K562 (cell line): Measurements from ENCODE around the gene TSGA10IP. TPM values are rescaled to one million over a fixed set of nuclear protein-coding genes. Genes with fewer than 3 reads are reported as not detected.

Source experiments
- ATAC-seq: fragments of 200-7000 bp; cut with Tn5 transposase; 3 replicates; pipeline ENCODE4 v1.9.1; 2020; ENCODE audit warnings: moderate library complexity
- BruUV-seq: library from RNA; stranded (reverse); fragments of 400-500 nt; replicated peaks from 2 replicates; lab custom pipeline; 2021; lab: Mats Ljungman, UMichigan
- CTCF ChIA-PET: fragments of 300-600 bp; formaldehyde crosslinking; extraction: SDS; loops from one replicate; lab custom pipeline; 2021; ENCODE audit warnings: low intra/inter-chr PET ratio; lab: Yijun Ruan, JAX
- POLR2A ChIA-PET: fragments of 300-600, 350-650 bp; sonication (Branson Sonifier 250); formaldehyde crosslinking; extraction: SDS; loops from one replicate; lab custom pipeline; 2021; ENCODE audit warnings: antibody characterized with exemption, inconsistent platforms; lab: Yijun Ruan, JAX
- DNase-seq, 4 experiments: peaks; one replicate each; pipeline versions ENCODE4 v3.0.0 to v3.0.0-alpha.2; 2011 to 2018; ENCODE audit warnings: low spot score in 3 of 4, mixed read lengths in 3 of 4; ENCODE audit errors: extremely low read depth in 1 of 4
- FAIRE-seq: peaks from 2 replicates; lab custom pipeline; 2011; peaks lifted over from hg19 to GRCh38; lab: Jason Lieb, UNC
- H2AFZ ChIP-seq: 2 replicates; pipeline ENCODE4 v1.6.0; 2011; ENCODE audit warnings: low read depth, low read length, control low read depth, inconsistent platforms
- H3K27ac ChIP-seq: fragments of 200-600 bp; 3 replicates; pipeline ENCODE4 v1.8.0; 2011; ENCODE audit warnings: low read depth, mild to moderate bottlenecking, control low read depth, inconsistent platforms, low read length, moderate library complexity, mixed read lengths; ENCODE audit errors: extremely low read depth
- H3K27me3 ChIP-seq, 2 experiments: fragments of 300-600 bp in 1 of 2; 2 replicates in 1 of 2; 3 replicates in 1 of 2; pipeline versions ENCODE4 v1.6.0 to v1.8.0; 2011; ENCODE audit warnings: inconsistent platforms in 2 of 2, low read length in 2 of 2, mild to moderate bottlenecking in 1 of 2, mixed read lengths in 1 of 2, moderate library complexity in 1 of 2; ENCODE audit not compliant: control insufficient read depth in 2 of 2, insufficient read depth in 2 of 2
- H3K36me3 ChIP-seq: fragments of 300-600 bp; 3 replicates; pipeline ENCODE4 v1.8.0; 2011; ENCODE audit warnings: mild to moderate bottlenecking, low read length, inconsistent platforms; ENCODE audit not compliant: control insufficient read depth, insufficient read depth
- H3K4me1 ChIP-seq, 2 experiments: fragments of 200-600 bp in 1 of 2; replicated peaks in 1 of 2; 2 replicates in 1 of 2; 3 replicates in 1 of 2; pipeline versions ENCODE4 v1.5.1 to v1.8.0; 2011; ENCODE audit warnings: inconsistent platforms in 2 of 2, low read length in 2 of 2, mild to moderate bottlenecking in 1 of 2, mixed read lengths in 1 of 2, moderate library complexity in 1 of 2; ENCODE audit not compliant: control insufficient read depth in 2 of 2, insufficient read depth in 2 of 2
- H3K4me2 ChIP-seq: 2 replicates; pipeline ENCODE4 v1.6.1; 2011; ENCODE audit warnings: low read length, control low read depth, inconsistent platforms, mixed read lengths; ENCODE audit not compliant: insufficient read depth
- H3K4me3 ChIP-seq: fragments of 200-600 bp; sonication (generic), shearing (Covaris generic); 2 replicates; pipeline ENCODE4 v1.5.1; 2016; ENCODE audit warnings: control low read depth, inconsistent platforms
- H3K79me2 ChIP-seq: fragments of 200-600 bp; 3 replicates; pipeline ENCODE4 v1.8.0; 2011; ENCODE audit warnings: low read length, inconsistent platforms; ENCODE audit not compliant: control insufficient read depth, insufficient read depth
- H3K9ac ChIP-seq, 2 experiments: 2 replicates each; pipeline versions ENCODE4 v1.6.0 to v1.6.1; 2011; ENCODE audit warnings: low read depth in 2 of 2, low read length in 2 of 2, control low read depth in 1 of 2, inconsistent platforms in 1 of 2, mild to moderate bottlenecking in 1 of 2, mixed read lengths in 1 of 2; ENCODE audit not compliant: insufficient read depth in 1 of 2
- H3K9me1 ChIP-seq: one replicate; pipeline ENCODE4 v1.6.0; 2011; ENCODE audit warnings: inconsistent platforms, mild to moderate bottlenecking, low read length, moderate library complexity; ENCODE audit not compliant: control insufficient read depth, insufficient read depth
- H3K9me3 ChIP-seq: replicated peaks from 2 replicates; pipeline ENCODE4 v1.5.1; 2011; ENCODE audit warnings: low read depth, low read length, inconsistent platforms; ENCODE audit not compliant: control insufficient read depth, insufficient read depth
- H4K20me1 ChIP-seq: replicated peaks from 2 replicates; pipeline ENCODE4 v1.6.1; 2011; ENCODE audit warnings: low read length, inconsistent platforms, mixed read lengths; ENCODE audit not compliant: control insufficient read depth, insufficient read depth
- ADNP ChIP-seq: fragments of 200-800 bp; sonication (Bioruptor generic); IDR thresholded peaks from 2 replicates; pipeline ENCODE4 v1.6.1; 2016; ENCODE audit warnings: missing genetic modification characterization, missing compliant biosample characterization
- ARID1B ChIP-seq: fragments of 450-650 bp; IDR thresholded peaks from 2 replicates; pipeline ENCODE4 v1.6.1; 2016; ENCODE audit warnings: antibody characterized with exemption, mild to moderate bottlenecking, inconsistent platforms
- CBFB ChIP-seq: sonication (generic); formaldehyde crosslinking; IDR thresholded peaks from 2 replicates; pipeline ENCODE4 v1.4.0; 2020; ENCODE audit warnings: mild to moderate bottlenecking, missing genetic modification reagents
- CCAR2 ChIP-seq: fragments of 200-400 bp; formaldehyde crosslinking; IDR thresholded peaks from 2 replicates; pipeline ENCODE4 v1.6.1; 2017; ENCODE audit warnings: mild to moderate bottlenecking, low read depth, low read length
- E2F5 ChIP-seq: sonication (generic); formaldehyde crosslinking; IDR thresholded peaks from 2 replicates; pipeline ENCODE4 v1.8.0; 2022; ENCODE audit warnings: mild to moderate bottlenecking, missing genetic modification reagents
- GATA2 ChIP-seq: sonication (generic); formaldehyde crosslinking; IDR thresholded peaks from 2 replicates; pipeline ENCODE4 v1.4.0; 2020; ENCODE audit warnings: mild to moderate bottlenecking, missing genetic modification reagents
- HDAC6 ChIP-seq: IDR thresholded peaks from 2 replicates; pipeline ENCODE4 v1.6.1; 2012; ENCODE audit warnings: low read depth, mild to moderate bottlenecking, control low read depth, inconsistent platforms, low read length, moderate library complexity
- HMG20B ChIP-seq: fragments of 250-450 bp; sonication (Bioruptor Pico); IDR thresholded peaks from 2 replicates; pipeline ENCODE4 v1.5.0; 2021; ENCODE audit warnings: mild to moderate bottlenecking
- HMGN3 ChIP-seq: IDR thresholded peaks from 2 replicates; pipeline ENCODE4 v1.6.1; 2011; ENCODE audit warnings: borderline replicate concordance, low read depth, mild to moderate bottlenecking, mixed read lengths, low read length; ENCODE audit not compliant: insufficient read length; ENCODE audit errors: extremely low read depth
- HNRNPK ChIP-seq: fragments of 200-400 bp; formaldehyde crosslinking; IDR thresholded peaks from one replicate; pipeline ENCODE4 v1.6.1; 2018; ENCODE audit warnings: mild to moderate bottlenecking, low read depth, low read length; ENCODE audit not compliant: poor library complexity, severe bottlenecking
- ILF3 ChIP-seq: fragments of 450-650 bp; IDR thresholded peaks from 2 replicates; pipeline ENCODE4 v1.6.1; 2018; ENCODE audit warnings: antibody characterized with exemption, mild to moderate bottlenecking, moderate library complexity, borderline replicate concordance
- JUND ChIP-seq, 2 experiments: IDR thresholded peaks; 2 replicates in 1 of 2; 3 replicates in 1 of 2; pipeline ENCODE4 v1.6.1; 2011; ENCODE audit warnings: borderline replicate concordance in 2 of 2, low read depth in 2 of 2, low read length in 2 of 2, improper control_type of control experiment in 1 of 2, missing biosample characterization in 1 of 2, missing genetic modification characterization in 1 of 2, missing genetic modification reagents in 1 of 2
- KDM1A ChIP-seq, 2 experiments: fragments of 450-650 bp; IDR thresholded peaks; 2 replicates each; pipeline ENCODE4 v1.6.1; 2016; ENCODE audit warnings: mild to moderate bottlenecking in 2 of 2
- MCM2 ChIP-seq: fragments of 450-650 bp; IDR thresholded peaks from 2 replicates; pipeline ENCODE4 v1.6.1; 2017; ENCODE audit warnings: low read depth, mild to moderate bottlenecking
- NR3C1 ChIP-seq: sonication (generic); formaldehyde crosslinking; IDR thresholded peaks from 2 replicates; pipeline ENCODE4 v1.8.1; 2022; ENCODE audit warnings: missing genetic modification reagents
- PRPF4 ChIP-seq: fragments of 200-400 bp; formaldehyde crosslinking; IDR thresholded peaks from one replicate; pipeline ENCODE4 v1.6.1; 2017; ENCODE audit warnings: low read length, low read depth, mild to moderate bottlenecking; ENCODE audit not compliant: insufficient read depth, poor library complexity, severe bottlenecking
- RUNX1 ChIP-seq: sonication (generic); IDR thresholded peaks from 2 replicates; pipeline ENCODE4 v1.6.1; 2016; ENCODE audit warnings: antibody characterized with exemption, low read depth
- SMAD2 ChIP-seq: fragments of 150-350 bp; IDR thresholded peaks from 2 replicates; pipeline ENCODE4 v1.6.1; 2014; ENCODE audit warnings: low read depth, mild to moderate bottlenecking, low read length
- SMARCA5 ChIP-seq: fragments of 450-650 bp; IDR thresholded peaks from 2 replicates; pipeline ENCODE4 v1.6.1; 2016
- U2AF2 ChIP-seq: fragments of 200-400 bp; formaldehyde crosslinking; optimal IDR thresholded peaks from 2 replicates; pipeline ENCODE3; 2017; ENCODE audit warnings: low read depth, mild to moderate bottlenecking, low read length
- ZNF431 ChIP-seq: sonication (generic); formaldehyde crosslinking; IDR thresholded peaks from 2 replicates; pipeline ENCODE4 v1.8.0; 2022; ENCODE audit warnings: mild to moderate bottlenecking, missing genetic modification reagents
- ZNF740 ChIP-seq, 3 experiments: fragments of 200-800 bp in 1 of 3; sonication (Bioruptor generic) in 1 of 3; sonication (generic) in 1 of 3; formaldehyde crosslinking in 1 of 3; IDR thresholded peaks; 2 replicates each; pipeline versions ENCODE4 v1.6.1 to v1.8.0; 2016 to 2022; ENCODE audit warnings: mild to moderate bottlenecking in 2 of 3, missing compliant biosample characterization in 2 of 3, missing genetic modification characterization in 2 of 3, missing genetic modification reagents in 1 of 3
- WGBS: fragments of 100-300 bp; shearing (Covaris generic); methylation state at CpG from one replicate; pipeline ENCODE4 v1.1.6; 2016; ENCODE audit warnings: low coverage, mixed read lengths; ENCODE audit not compliant: insufficient coverage; ENCODE audit errors: missing lambda C conversion rate; 5-methylcytosine and 5-hydroxymethylcytosine counted together
- in situ Hi-C: fragments of 300-500 bp; cut with MboI; formaldehyde crosslinking; loops from 4 replicates; pipeline ENCODE4 v1.15.0; 2018; ENCODE audit warnings: inconsistent platforms, mixed read lengths
- intact Hi-C: fragments of 100-400 bp; cut with micrococcal nuclease; formaldehyde crosslinking; loops from 2 replicates; pipeline ENCODE4 v1.14.2; 2022
- polyA plus RNA-seq, 8 experiments: library from polyadenylated mRNA; depleted of rRNA in 4 of 8; stranded (reverse) in 5 of 8; unstranded in 3 of 8; fragments of >200 nt; fragmentation: Nextera tagmentation in 2 of 8; fragmentation: Illumina TruSeq in 1 of 8; extraction: Ambion mirVana in 2 of 8; extraction: Trizol in 1 of 8; gene quantifications; 2 replicates each; pipeline versions ENCODE4 v1.2.1 to v1.2.3, GENCODE V29; 2011 to 2014; ENCODE audit warnings: inconsistent platforms in 1 of 8, missing spikeins in 1 of 8
- total RNA-seq, 7 experiments: library from RNA; depleted of rRNA in 6 of 7; stranded (reverse); fragments of >200 nt in 6 of 7; fragmentation: Illumina TruSeq in 2 of 7; extraction: Trizol in 2 of 7; gene quantifications; 2 replicates each; pipeline versions ENCODE4 v1.2.1 to v1.2.3, GENCODE V29; 2011 to 2021; ENCODE audit warnings: low replicate concordance in 1 of 7

TSGA10IP gene
- total and polyA plus RNA-seq, 9 of the 15 experiments (the other 6 are each of a cell fraction or from before 2014, with no cell fraction given) = not detected

- Histone ChIP-seq H3K4me2 (peak overlapping the region; percentile 98), H3K27me3 (no peaks in the 10 kb centered on the region), H3K9me1 (peaks cover 3% of the 10 kb centered on the region), H3K4me1 (peaks cover 12 to 36% of the 10 kb centered on the region in 2 experiments; a peak in 4 of 5 replicates), H2AFZ (peak overlapping the region; percentile 96), H3K4me3 (peak overlapping the region; percentile 100), H3K9me3 (no peaks in the 10 kb centered on the region), H4K20me1 (0 out of 2 replicates have a peak, but pooled peaks cover 2% of the 10 kb centered on the region), H3K79me2 (peaks cover 35% of the 10 kb centered on the region), H3K9ac (peak overlapping the region; percentile 96 to 98), H3K27ac (peak overlapping the region; percentile 96), H3K36me3 (peaks cover 26% of the 10 kb centered on the region; the same call in 2 of the 3 replicates)
- CTCF ChIA-PET = no interaction called here
- WGBS = 27% methylated on average over 15 of the region's 16 CpGs
- peak; percentile 55 for ATAC-seq
- intact Hi-C loops (loop anchor here (1.0 to 2.0 kb wide), 3 partner anchors 42 to 72 kb away; partner anchors contain the start of genes BANF1, C11orf68, DRAP1 and EIF1AD), in situ Hi-C loops (no loop called here)
- FAIRE-seq = no peak
- no TSS peak for BruUV-seq
- peak in 2 of 4 experiments; percentile 62 to 67 for DNase-seq
- POLR2A ChIA-PET = interaction anchor here (0.7 to 2.6 kb wide), 9 partner anchors 12 to 99 kb away, joined by 3 to 17 read pairs (median 5); partner anchors contain the start of genes CCDC85B and FOSL1
- TF ChIP-seq NR3C1 = no peak
- no peak for TF ChIP-seq ILF3
- TF ChIP-seq SMARCA5 = peak; percentile 69
- TF ChIP-seq SMAD2 = no peak
- no peak for TF ChIP-seq E2F5
- TF ChIP-seq ADNP = peak; percentile 44; the same call in 1 of the 2 replicates
- peak; percentile 36 for TF ChIP-seq ARID1B
- no peak for TF ChIP-seq HMG20B (CRISPR knock-in tag)
- no peak for TF ChIP-seq U2AF2
- TF ChIP-seq PRPF4 = no peak
- no peak for TF ChIP-seq JUND (IDR thresholded peaks at IDR 0.05; ENCODE audit: borderline replicate concordance, low read depth, low read length)
- TF ChIP-seq JUND (tag; IDR thresholded peaks at IDR 0.05; ENCODE audit: borderline replicate concordance, low read depth, low read length) = no peak
- TF ChIP-seq KDM1A (IDR thresholded peaks at IDR 0.05) = peak in 1 of 2 experiments; percentile 37; a peak in 1 of 4 replicates
- no peak for TF ChIP-seq ZNF740 (CRISPR knock-in tag; IDR thresholded peaks at IDR 0.05)
- TF ChIP-seq ZNF740 (tag; IDR thresholded peaks at IDR 0.05) = no peak
- TF ChIP-seq CBFB (CRISPR knock-in tag) = no peak
- TF ChIP-seq HDAC6 = no peak
- TF ChIP-seq HNRNPK = no peak
- TF ChIP-seq GATA2 = peak; percentile 65
- no peak for TF ChIP-seq MCM2
- no peak for TF ChIP-seq RUNX1
- no peak for TF ChIP-seq CCAR2
- no peak for TF ChIP-seq ZNF431 (CRISPR knock-in tag)
- no peak for TF ChIP-seq HMGN3
These were observed 15.6 kb downstream of the TSGA10IP start for GRCh38 chr11:65960824-65961266.
